GM21717 (cell line): Measurements from ENCODE around the gene PGAP6.
"Not testable (repeated sequence)": the region's sequence is repeated elsewhere in the genome, so short reads cannot be mapped to it uniquely, and the experiment has no call there.

Experiments used
- ATAC-seq: cut with Tn5 transposase; IDR thresholded peaks from one replicate; pipeline ENCODE4 v1.9.1; 2021; ENCODE audit warnings: mild to moderate bottlenecking, moderate library complexity; ENCODE audit not compliant: unreplicated experiment

Gene PGAP6

DNA sequence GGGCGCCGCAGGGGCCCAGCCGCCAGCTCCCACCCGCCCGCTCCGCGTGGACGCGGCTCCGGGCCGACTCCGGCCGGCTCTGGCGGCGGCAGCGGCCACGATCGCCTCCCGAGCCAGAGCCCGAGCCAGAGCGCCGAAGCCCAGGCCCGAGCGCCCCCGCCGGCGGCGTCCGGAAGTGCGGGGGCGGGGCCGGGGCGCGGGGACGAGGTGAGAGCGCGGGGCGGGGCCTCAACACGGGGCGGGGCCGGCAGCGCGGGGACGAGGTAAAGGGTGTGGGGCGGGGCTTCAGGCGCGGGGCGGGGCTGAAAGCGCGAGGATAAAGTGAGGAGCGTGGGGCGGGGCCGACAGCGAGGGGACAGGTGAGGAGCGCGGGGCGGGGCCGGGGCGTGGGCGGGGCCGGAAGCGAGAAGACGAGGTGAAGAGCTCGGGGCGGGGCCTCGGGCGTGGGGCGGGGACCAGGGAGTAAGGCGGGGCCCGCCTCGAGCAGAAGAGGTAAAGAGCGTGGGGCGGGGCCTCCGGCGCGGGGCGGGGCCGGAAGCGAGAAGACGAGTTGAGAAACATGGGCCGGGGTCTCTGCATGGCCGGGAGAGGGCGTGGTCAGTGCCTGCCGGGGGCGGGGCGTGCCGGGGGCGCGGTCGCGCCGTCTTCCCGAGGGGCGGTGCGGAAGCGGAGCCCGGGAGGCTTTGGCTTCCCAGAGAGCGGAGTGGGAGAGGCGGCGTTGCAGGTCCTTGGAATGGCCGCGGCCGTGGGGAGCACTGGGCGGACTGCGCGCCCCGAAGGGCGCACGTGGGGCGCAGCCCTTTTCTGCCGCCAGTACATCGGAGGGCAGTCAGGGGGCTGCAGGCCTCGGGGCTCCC lies 29.0 kb downstream of the PGAP6 start, which contains the start of gene AXIN1:
AXIN1 (minus strand) TSS at position 177 of the 857 bp plus-strand sequence. CDS start 5,698 bp downstream, outside the sequence.
- ATAC-seq: peak; percentile 45

DNA sequence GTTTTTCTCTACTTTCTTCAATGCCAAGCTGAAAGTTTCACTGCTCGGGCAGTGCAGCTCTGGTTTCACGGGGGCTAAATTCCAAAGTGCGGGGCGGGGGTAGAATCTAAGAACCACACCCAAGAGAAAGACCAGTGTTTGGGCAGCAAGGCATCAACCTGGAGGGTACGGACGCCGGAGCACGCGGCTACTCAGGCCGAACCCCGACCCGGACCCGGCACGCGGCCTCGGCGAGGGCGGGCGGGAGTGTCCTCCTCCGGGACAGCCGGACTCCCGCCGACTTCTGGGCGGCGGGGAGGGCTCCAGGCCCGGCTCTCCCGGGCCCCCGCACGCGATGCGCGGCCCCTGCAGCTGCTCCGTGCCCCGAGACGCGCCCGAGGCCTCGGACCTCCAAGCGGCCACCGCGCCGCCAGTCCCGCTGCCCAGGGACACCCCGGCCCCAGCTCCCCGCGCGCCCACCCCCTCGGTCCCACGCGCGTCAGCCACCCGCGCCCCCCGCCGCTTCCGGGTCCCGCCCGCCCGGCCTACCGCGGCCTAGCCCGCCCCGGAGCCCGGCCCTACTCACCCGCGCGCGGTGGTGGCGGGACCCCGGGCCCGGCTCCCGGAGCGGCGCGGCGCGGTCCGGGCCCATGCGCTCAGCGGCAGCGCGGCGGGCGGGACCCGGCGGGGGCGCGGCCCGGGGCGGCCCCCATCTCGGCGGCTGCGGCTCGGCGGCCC lies 29.8 kb downstream of the PGAP6 start:
- peak; percentile 16 for ATAC-seq

DNA sequence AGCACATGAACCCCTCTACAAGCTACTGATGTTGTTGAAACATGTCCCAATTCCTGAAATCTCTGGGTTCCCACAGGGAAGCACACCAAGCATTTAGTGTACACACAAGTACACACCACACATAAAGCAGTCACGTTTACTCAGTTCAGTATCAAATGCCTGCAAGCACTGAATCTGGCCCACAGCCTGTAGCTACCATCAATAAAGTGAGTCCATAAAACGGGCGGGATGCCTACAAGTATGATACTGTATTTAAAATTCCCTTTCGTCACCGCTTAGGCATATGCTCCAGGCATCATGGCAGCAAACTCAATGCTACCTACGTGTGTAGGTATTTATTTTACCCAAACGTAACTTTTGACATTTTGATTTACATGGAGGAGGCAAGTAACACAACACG lies 31.6 kb downstream of the PGAP6 start:
- no peak for ATAC-seq

DNA sequence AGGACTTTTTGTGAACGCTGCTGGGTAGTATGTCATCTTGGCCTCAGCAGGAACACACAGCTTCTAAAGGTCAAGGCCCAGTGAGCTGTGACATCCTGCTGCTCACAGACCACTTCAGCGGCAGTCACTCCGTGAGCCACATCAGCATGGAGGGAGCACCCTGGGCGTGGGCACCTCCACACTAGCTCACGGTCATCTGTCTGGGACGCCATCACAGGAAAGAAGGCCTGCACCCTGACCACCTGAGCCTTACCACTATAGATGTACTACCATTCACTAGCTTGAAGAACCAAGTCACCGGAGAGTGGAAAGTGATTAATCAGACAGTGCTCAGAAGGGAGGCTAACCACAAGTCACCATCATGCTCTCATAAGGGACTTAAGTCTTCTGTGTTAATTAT lies 32.6 kb downstream of the PGAP6 start:
- ATAC-seq: no peak

- ATAC-seq: not testable (repeated sequence)
Observed at GRCh38 chr16:348495-348894, 33.3 kb downstream of the PGAP6 start.

GRCh38 chr16:347203-347602 lies 34.6 kb downstream of the PGAP6 start:
- ATAC-seq: no peak

DNA sequence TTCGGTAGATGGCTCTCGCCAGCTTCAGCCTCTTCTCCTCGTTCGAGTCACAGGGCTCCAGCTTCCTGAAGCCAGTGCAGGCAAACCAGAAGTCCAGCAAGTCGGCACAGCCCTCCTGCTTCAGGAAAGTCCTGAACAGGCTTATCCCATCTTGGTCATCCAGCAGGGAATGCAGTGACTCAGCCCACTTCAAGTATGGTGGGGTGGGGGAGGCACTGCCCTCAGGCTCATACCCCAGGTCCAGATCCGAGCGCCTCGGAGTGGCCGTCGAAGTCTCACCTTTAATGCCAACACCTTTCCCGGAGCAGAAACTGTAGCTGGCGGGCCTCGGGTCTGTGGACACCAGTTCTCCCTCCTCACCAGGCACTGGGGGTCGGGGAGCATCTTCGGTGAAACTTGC lies 35.2 kb downstream of the PGAP6 start:
- ATAC-seq: no peak

GRCh38 chr16:345772-346171 lies 36.0 kb downstream of the PGAP6 start:
- no peak for ATAC-seq

GRCh38 chr16:342455-343213 lies 39.1 kb downstream of the PGAP6 start:
- no peak for ATAC-seq

- ATAC-seq: not testable (repeated sequence)
Observed at GRCh38 chr16:341974-342336, 39.8 kb downstream of the PGAP6 start.

- not testable (repeated sequence) for ATAC-seq
Observed at GRCh38 chr16:341095-341973, 40.4 kb downstream of the PGAP6 start.

DNA sequence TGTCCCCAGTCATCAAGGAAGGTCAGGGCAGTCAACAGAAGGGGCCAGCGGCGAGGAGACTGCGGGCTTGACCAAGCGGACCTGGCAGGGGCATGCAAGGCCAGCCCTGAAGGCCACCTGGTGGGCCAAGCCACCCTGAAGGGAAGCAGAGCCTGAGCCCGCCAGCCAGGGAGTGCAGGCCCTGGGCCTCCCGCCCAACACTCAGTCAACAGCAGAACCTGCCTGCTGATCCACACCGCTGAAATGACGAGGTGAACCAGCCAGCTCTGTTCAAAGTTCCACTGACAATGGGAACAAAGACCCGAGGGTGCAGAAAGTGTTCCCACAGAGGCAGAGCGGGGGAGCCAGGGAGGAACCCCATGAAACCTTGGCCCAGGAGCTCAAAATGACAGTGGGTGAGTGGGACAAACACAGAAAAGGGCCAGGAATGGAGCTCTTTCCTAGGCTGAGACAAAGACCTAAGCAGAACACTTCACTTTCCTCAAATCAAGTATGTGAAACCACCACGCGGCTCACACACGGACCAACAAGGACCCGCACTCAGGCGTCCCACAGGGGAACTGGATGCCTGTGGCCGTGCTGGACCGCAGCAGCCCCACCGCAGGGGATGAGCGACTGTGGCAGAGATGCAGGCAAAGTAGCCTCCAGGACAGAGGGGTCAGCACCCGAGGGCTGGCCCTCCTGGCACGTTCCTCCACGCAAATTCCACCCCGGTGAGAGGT lies 41.2 kb downstream of the PGAP6 start:
- no peak for ATAC-seq

DNA sequence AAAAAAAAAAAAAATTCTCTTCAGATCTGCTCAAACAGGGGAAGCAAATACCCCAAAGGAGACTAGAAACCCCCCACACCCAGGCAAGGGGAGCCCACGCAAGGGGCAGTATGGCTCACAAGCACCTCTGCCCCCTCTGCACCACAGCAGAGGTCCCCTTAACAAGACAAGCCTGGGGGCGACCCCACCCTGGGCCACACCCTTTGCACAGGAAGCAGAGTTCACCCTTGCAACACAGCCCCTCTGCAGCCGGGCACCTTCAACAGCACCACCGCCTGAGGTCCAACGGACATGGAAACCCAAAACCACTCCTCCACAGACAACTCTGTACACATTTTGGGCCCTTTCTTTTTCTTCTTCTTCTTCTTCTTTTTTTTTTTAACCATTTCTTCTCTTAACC lies 42.1 kb downstream of the PGAP6 start:
- no peak for ATAC-seq

DNA sequence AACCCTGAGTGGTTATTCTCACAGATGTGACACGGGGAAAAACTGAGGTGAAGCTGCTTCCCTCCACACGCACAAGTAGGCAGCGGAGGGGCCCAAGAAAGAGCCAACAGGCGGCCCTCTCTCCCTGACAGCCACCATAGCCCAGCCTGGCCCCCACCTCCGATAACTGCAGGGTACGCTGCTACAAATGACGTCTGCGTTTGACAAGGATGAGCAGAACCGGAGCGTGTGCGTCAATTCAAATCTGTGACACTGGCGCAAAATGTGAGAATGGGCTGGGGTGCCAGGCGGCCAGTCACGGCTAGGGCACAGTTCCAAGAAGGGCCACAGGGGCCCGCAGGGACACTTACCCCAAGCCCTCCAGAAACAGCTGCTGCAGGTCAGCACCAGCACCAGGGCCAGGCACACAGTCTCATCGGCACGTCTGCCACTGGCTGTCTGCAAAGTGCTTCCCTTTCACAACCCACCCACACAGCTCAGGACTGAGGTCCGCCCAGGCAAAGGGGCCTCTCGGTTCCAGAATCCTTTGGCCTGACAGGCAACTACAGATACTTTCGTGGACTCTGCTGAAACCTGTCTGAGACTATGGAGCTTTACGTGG lies 43.7 kb downstream of the PGAP6 start:
- no peak for ATAC-seq

DNA sequence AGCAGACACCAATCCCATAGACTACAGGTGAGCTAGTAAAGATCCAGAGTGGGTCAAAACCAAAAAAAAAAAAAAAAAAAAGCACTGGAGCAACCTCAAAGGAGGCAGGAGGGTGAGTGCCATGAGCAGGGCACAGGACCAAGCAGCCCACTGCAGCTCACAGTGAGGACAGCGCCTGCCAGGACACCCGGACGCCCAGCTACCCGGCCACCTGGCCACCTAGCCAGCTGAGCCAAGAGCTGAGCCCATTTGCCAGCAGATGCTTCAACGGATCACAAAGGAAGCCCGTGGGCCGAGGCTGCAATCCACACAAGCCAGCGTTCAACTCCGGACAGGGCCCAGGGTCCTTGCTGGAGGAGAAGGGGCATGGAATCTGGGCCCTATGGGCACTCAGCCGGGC lies 44.3 kb downstream of the PGAP6 start:
- ATAC-seq: no peak

DNA sequence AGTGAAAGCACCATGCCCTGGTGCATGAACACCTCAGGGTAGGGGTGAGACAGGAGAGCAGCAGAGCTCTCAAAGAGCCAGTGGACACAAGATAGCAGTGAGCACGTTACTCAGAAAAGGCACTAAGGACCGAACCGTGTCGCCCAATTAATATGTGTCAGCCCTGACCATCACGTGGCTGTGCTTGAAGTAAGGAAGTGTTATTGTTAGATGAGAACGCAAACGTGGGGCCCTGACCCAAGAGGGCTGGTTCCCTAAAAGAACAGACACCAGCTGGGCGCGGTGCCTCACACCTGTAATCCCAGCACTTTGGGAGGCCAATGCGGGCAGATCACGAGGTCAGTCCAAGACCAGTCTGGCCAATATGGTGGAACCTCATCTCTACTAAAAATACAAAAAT lies 45.5 kb downstream of the PGAP6 start:
- no peak for ATAC-seq

DNA sequence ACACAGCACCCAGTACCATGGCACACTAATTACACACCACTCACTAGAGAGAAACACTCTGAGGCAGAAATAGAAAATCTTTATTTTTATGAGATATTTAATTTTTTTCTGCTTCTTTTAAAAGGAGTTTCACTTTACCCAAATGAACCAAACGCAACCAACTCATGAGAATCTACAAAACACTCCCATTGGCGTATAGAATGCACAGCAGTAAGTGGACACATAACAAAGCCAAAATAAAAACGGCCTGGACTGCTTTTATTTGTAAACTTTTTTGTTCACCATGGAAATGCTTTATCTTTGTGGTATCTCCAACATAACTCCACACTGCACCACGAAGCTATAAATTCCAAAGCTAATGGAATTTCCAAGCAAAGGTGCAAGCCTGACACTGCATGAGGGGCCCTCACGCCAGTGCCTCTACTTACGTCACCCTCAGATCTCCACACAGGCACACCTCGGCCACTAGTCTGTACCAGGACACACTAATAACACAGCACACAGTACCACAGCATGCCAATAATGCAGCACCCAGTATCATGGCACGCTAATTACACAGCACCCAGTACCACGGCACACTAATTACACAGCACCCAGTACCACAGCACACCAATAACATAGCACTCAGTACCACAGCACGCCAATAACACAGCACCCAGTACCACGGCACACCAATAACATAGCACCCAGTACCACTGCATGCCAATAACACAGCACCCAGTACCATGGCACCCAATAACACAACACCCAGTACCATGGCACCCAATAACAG lies 46.7 kb downstream of the PGAP6 start:
- ATAC-seq: not testable (repeated sequence)

DNA sequence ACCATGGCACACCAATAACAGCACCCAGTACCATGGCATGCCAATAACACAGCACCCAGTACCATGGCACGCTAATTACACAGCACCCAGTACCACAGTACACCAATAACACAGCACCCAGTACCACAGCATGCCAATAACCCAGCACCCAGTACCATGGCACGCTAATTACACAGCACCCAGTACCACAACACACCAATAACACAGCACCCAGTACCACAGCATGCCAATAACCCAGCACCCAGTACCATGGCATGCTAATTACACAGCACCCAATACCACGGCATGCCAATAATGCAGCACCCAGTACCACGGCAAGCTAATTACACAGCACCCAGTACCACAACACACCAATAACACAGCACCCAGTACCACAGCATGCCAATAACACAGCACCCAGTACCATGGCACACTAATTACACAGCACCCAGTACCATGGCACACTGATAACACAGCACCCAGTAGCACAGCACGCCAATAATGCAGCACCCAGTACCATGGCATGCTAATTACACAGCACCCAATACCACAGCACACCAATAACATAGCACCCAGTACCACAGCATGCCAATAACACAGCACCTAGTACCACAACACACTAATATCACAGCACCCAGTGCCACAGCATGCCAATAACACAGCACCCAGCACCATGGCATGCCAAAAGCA lies 47.5 kb downstream of the PGAP6 start:
- ATAC-seq: not testable (repeated sequence)
